WI38 (cell line): ENCODE data around the gene TAS1R2.

Source experiments
- H3K4me3 ChIP-seq: 2 replicates; pipeline ENCODE4 v1.5.1; 2011; ENCODE audit warnings: low read depth, mild to moderate bottlenecking, control low read depth, low read length
- TF ChIP-seq, protein P1 (sequence below): IDR thresholded peaks from 2 replicates; pipeline ENCODE4 v1.5.1; 2012; ENCODE audit warnings: low read depth, mild to moderate bottlenecking, control low read depth, low read length

Gene TAS1R2

DNA sequence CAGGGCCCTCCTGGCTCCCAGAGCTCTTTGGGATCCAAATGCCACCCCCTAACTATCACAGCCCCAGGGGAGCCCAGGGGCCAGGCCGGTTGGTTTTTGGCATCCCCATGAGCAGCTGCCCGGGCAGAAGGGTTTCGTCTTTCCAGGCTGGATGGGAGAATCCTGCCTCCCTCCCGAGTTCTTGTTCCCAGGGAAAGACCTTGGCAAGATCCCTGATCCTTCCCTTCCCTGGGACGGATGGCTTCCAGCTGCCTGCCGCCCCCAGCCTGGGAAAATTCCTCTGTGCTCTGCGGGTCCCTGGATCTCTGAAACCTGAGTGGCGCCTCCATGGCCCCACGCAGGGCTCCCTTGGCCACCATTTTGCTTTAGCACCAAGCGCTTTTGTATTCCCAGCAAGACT is 55.6 kb downstream of the TAS1R2 start:
- H3K4me3 ChIP-seq, result no peak overlapping the region
- TF ChIP-seq, protein P1, sequence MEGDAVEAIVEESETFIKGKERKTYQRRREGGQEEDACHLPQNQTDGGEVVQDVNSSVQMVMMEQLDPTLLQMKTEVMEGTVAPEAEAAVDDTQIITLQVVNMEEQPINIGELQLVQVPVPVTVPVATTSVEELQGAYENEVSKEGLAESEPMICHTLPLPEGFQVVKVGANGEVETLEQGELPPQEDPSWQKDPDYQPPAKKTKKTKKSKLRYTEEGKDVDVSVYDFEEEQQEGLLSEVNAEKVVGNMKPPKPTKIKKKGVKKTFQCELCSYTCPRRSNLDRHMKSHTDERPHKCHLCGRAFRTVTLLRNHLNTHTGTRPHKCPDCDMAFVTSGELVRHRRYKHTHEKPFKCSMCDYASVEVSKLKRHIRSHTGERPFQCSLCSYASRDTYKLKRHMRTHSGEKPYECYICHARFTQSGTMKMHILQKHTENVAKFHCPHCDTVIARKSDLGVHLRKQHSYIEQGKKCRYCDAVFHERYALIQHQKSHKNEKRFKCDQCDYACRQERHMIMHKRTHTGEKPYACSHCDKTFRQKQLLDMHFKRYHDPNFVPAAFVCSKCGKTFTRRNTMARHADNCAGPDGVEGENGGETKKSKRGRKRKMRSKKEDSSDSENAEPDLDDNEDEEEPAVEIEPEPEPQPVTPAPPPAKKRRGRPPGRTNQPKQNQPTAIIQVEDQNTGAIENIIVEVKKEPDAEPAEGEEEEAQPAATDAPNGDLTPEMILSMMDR, result no peak

DNA sequence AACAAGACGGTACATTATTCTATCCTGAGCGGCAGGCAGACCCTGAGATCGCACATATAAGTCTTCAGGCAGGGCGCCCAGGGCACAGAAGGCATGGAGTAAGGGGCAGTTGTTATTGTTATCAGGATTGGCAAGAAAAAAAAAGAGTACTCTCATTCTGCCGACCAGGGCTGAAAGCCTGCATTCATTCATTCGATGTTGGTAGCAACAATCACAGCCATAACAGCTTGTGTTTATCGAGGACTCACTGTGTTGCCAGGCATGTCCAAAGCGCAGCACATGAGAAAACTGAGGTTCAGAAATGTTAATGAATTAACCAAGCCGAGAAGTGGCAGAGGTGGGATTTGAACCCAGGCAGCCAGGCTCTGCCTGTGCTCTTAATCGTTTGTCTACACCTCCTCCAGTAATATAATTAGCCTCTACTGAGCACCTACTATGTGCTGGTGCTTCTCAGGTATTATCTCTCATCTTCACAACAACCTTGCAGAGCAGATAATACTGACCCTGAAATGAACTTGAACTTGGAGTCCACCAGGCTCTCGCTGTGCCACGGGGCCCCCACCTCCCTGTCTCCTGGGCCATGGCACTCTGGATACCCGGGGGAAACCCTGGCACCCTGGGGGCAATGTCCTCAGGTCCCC is 56.2 kb downstream of the TAS1R2 start:
- no peak overlapping the region for H3K4me3 ChIP-seq
- TF ChIP-seq, protein P1, result no peak

DNA sequence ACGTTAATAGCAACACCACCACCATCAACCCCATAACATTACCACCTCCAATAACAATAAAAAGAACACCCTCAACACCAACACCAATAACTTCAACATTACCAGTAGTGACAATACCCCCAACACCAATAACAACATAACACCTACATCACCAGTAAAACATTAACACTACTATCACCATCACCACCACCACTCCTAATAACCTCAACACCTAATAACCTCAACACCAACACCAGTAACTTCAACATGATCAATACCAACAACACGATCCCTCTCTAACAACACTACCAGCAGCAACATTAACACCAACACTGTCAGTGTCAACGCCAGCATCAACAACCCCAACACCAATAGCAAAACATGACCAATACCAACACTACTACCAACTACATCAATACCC is 57.2 kb downstream of the TAS1R2 start:
- no peak overlapping the region for H3K4me3 ChIP-seq
- TF ChIP-seq, protein P1, result no peak

DNA sequence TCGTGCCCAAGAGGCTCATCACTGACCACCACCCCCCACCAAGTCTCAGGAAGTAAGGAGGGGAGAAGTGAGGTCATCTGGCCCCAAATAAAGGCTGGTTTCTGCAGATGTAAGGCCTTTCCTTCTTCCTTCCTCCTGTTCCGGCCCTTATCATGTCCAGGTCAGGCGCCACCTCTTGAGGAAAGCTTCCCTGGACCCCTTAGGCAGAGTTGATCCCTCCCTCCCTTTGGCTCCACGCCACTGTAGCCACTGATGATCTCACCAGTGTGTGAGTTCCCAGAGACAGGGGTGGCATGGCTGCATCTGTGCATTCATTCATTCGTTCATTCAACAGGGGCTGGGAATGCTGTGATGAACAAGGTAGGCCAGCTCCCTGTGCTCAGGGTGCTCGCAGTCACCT is 59.2 kb downstream of the TAS1R2 start:
- no peak overlapping the region for H3K4me3 ChIP-seq
- TF ChIP-seq, protein P1, result no peak

DNA sequence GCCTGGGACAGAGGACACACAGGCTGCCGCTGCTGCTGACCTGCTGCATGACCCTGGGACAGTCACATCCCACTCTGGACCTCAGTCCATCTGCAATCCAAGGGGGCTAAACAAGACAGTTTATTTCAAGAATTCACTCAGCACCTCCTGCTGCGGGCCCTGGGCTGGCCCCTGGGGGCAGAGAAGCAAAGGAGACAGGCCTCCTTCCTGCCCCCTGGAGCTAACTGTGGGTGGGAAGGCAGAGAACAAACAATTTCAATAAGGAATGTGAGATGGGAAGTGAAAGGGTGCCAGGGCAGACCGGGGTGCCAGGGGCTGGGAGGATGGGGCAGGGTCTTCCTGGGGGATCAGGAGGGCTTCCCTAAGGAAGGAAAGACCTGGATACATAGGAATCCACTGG is 60.0 kb downstream of the TAS1R2 start:
- TF ChIP-seq, protein P1, result no peak
- H3K4me3 ChIP-seq, result no peak overlapping the region

DNA sequence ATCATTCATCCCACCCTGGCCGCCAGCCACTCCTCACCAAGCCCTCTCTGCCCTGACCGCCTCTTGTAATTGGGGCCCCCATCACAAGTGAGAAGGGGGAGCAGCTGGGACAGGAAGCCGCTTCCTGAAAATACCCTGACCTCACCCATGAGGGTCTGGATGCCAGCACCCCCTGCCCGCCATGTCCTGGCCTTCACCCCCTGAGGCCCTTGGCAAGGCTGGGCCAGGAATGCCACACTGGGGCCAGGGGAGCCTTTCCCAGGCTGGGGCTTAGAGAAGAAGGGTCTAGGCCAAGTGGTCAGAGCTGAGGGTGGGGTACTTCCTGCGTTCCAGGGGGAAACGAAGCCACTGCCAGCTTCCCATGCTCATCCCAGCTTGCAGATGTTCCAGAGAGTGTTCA is 60.5 kb downstream of the TAS1R2 start:
- TF ChIP-seq, protein P1, result no peak
- H3K4me3 ChIP-seq, result no peak overlapping the region

DNA sequence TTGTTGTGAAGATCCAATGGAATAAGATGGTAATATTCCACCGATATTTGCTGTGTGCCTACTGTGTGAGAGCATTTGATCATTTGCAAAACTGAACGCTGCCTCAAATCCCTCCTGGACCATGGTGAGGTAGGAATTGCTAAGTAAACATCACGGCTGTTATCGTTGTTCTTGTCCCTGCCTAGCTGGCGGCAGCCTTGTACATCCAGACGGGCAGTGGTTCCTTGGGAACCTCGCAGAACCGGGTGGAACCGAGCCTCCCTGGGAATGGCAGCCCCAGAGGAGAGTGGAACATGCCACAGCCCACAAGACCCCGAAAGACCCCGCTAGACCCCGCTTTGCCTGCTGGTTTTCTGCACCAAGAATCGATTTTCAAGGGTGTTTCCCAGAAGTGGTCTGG is 60.9 kb downstream of the TAS1R2 start:
- H3K4me3 ChIP-seq, result no peak overlapping the region
- TF ChIP-seq, protein P1, result no peak
